ENCODE measurements around the gene PLEKHO2.

- TF ChIP-seq EZH2 (IDR thresholded peaks at IDR 0.05; ENCODE audit: insufficient read depth, poor library complexity, severe bottlenecking) (no peak), EZH2phosphoT487 (IDR thresholded peaks at IDR 0.05; ENCODE audit: insufficient read depth, low read depth) (no peak)
Observed at GRCh38 chr15:64842986-64843561, 1.4 kb downstream of the PLEKHO2 start.
